GM12873 (cell line): ENCODE measurements around the gene CHRM2.

Source experiments
- CTCF ChIP-seq: IDR thresholded peaks from 2 replicates; pipeline ENCODE4 v1.5.1; 2012; ENCODE audit warnings: low read depth, mild to moderate bottlenecking, moderate library complexity, low read length, control low read depth; ENCODE audit not compliant: insufficient read depth; ENCODE audit errors: missing control alignments

Gene CHRM2

GRCh38 chr7:136956671-136957070, 88.2 kb downstream of the CHRM2 start:
- TF ChIP-seq CTCF: no peak

GRCh38 chr7:136957391-136957790, 88.9 kb downstream of the CHRM2 start:
- no peak for TF ChIP-seq CTCF

- no peak for TF ChIP-seq CTCF
Observed at GRCh38 chr7:136958016-136958415, 89.6 kb downstream of the CHRM2 start.

GRCh38 chr7:136964347-136964746, 95.9 kb downstream of the CHRM2 start:
- TF ChIP-seq CTCF: no peak

GRCh38 chr7:136966825-136967224, 98.4 kb downstream of the CHRM2 start:
- TF ChIP-seq CTCF: no peak

- no peak for TF ChIP-seq CTCF
Observed at GRCh38 chr7:136969761-136970160, 101.3 kb downstream of the CHRM2 start.

- no peak for TF ChIP-seq CTCF
Observed at GRCh38 chr7:136971776-136972175, 103.3 kb downstream of the CHRM2 start.
